Measurements from ENCODE around the gene FGD2. TPM values are rescaled to one million over a fixed set of nuclear protein-coding genes. Genes with fewer than 3 reads are reported as not detected.

The FGD2 gene
- total and polyA plus RNA-seq, 2 donors (not counting 3 experiments of a cell fraction or from before 2014, with no cell fraction given), result not detected

DNA sequence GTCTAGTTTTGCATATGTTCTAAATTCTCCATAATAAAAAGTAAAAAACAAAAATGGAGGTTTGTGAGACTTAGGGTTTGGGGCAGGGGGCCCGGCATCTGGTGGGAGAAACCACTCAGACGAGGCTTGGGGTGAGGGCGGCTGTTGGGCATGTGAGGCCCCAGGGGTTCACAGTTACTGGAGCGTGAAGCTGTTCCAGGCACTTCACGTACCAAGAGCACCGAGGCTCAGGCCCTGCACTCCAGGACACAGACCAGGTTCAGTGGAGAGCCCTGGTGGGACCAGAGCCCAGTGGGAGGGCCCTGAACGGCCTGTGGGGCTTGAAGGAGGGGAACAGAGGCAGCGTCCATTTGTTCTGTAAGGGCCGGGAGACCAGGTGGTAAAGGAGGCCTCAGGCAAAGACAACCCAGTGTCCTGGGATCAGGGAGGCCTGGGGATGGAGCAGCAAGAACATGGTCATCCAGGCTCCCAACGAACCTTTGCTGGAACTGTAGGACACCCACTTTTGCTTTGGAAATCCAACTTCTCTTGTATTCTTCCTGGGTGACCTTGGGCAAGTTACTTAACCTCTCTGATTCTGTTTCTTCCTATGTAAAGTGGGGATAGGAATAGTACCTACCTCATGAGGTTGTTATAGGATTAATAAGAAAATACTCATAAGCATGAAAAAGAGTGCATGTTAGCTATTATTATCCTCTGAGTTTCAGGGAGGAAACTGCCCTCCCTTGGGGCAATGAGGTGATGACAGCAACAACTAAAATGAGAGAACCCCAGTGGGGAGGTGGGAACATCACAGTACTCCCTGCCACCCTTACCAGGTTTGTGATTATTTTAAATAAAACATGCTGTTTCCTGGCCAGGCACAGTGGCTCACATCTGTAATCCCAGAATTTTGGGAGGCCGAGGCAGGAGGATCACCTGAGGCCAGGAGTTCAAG is 1.1 kb upstream of the FGD2 start:
- Histone ChIP-seq H3K27me3 (ENCODE audit: control insufficient read depth in 2 of 2, insufficient read depth in 2 of 2, low read length in 2 of 2) (peaks cover 0 to 6% of the 10 kb centered on the region in 2 experiments), H3K4me3 (replicated peaks in 1 of 3; ENCODE audit: insufficient read depth in 1 of 3, low read depth in 1 of 3, low read length in 3 of 3) (no peak overlapping the region), H3K4me1 (ENCODE audit: control insufficient read depth, extremely low read depth, insufficient read depth, low read length) (no peaks in the 10 kb centered on the region), H3K27ac (ENCODE audit: insufficient read depth, low read depth, low read length) (no peak overlapping the region), H2AFZ (ENCODE audit: low read depth, low read length) (no peak overlapping the region), H4K20me1 (replicated peaks; ENCODE audit: control insufficient read depth, extremely low read depth, insufficient read depth, low read length) (no peaks in the 10 kb centered on the region), H3K36me3 (ENCODE audit: control insufficient read depth in 2 of 2, extremely low read depth in 1 of 2, insufficient read depth in 2 of 2, low read length in 2 of 2) (no peaks in the 10 kb centered on the region), H3K79me2 (ENCODE audit: control insufficient read depth, insufficient read depth, low read length) (no peaks in the 10 kb centered on the region), H3K9me3 (replicated peaks; ENCODE audit: control insufficient read depth, insufficient read depth, low read length) (no peaks in the 10 kb centered on the region), H3K9me1 (replicated peaks; ENCODE audit: control insufficient read depth, extremely low read depth, insufficient read depth, low read length) (no peaks in the 10 kb centered on the region), H3K9ac (replicated peaks; ENCODE audit: extremely low read depth, insufficient read depth, low read length) (no peak overlapping the region), H3K4me2 (ENCODE audit: insufficient read depth, low read length) (no peak overlapping the region)
- DNase-seq (ENCODE audit: low read depth, low spot score) (no peak), FAIRE-seq (no peak)
- no peak for TF ChIP-seq MYC (IDR thresholded peaks at IDR 0.05; ENCODE audit: low read depth, low read length)
- TF ChIP-seq MAX (IDR thresholded peaks at IDR 0.05; ENCODE audit: insufficient read depth, insufficient read length), result no peak
- no peak for TF ChIP-seq POLR2A (IDR thresholded peaks at IDR 0.05; ENCODE audit: low read depth, low read length)
- no peak for TF ChIP-seq EZH2 (IDR thresholded peaks at IDR 0.05; ENCODE audit: borderline replicate concordance, low read depth, low read length, severe bottlenecking)
- dilution Hi-C loops (cut with MboI; ENCODE audit: extremely low pct_ligation_motif_present, low sequenced_read_pairs), result no loop called here
- intact Hi-C loops (cut with micrococcal nuclease), result no loop called here
- no TSS peak for BruUV-seq (replicated peaks)
- CTCF ChIA-PET, result interaction anchor here (0.7 kb wide), 1 partner anchor 25 kb away, joined by 3 read pairs; no protein-coding TSS in a partner anchor
- POLR2A ChIA-PET, result no interaction called here

- Histone ChIP-seq H3K9me1 (replicated peaks; ENCODE audit: control insufficient read depth, extremely low read depth, insufficient read depth, low read length) (no peaks in the 10 kb centered on the region), H2AFZ (ENCODE audit: low read depth, low read length) (no peak overlapping the region), H3K4me1 (ENCODE audit: control insufficient read depth, extremely low read depth, insufficient read depth, low read length) (no peaks in the 10 kb centered on the region), H4K20me1 (replicated peaks; ENCODE audit: control insufficient read depth, extremely low read depth, insufficient read depth, low read length) (no peaks in the 10 kb centered on the region), H3K9me3 (replicated peaks; ENCODE audit: control insufficient read depth, insufficient read depth, low read length) (no peaks in the 10 kb centered on the region), H3K4me2 (ENCODE audit: insufficient read depth, low read length) (no peak overlapping the region), H3K27me3 (ENCODE audit: control insufficient read depth in 2 of 2, insufficient read depth in 2 of 2, low read length in 2 of 2) (peaks cover 0 to 6% of the 10 kb centered on the region in 2 experiments), H3K27ac (ENCODE audit: insufficient read depth, low read depth, low read length) (no peak overlapping the region), H3K4me3 (replicated peaks in 1 of 3; ENCODE audit: insufficient read depth in 1 of 3, low read depth in 1 of 3, low read length in 3 of 3) (no peak overlapping the region), H3K9ac (replicated peaks; ENCODE audit: extremely low read depth, insufficient read depth, low read length) (no peak overlapping the region), H3K79me2 (ENCODE audit: control insufficient read depth, insufficient read depth, low read length) (no peaks in the 10 kb centered on the region), H3K36me3 (ENCODE audit: control insufficient read depth in 2 of 2, extremely low read depth in 1 of 2, insufficient read depth in 2 of 2, low read length in 2 of 2) (no peaks in the 10 kb centered on the region)
- POLR2A ChIA-PET, result no interaction called here
- TF ChIP-seq EZH2 (IDR thresholded peaks at IDR 0.05; ENCODE audit: borderline replicate concordance, low read depth, low read length, severe bottlenecking), result no peak
- TF ChIP-seq POLR2A (IDR thresholded peaks at IDR 0.05; ENCODE audit: low read depth, low read length), result no peak
- TF ChIP-seq MAX (IDR thresholded peaks at IDR 0.05; ENCODE audit: insufficient read depth, insufficient read length), result no peak
- no peak for TF ChIP-seq JUN (IDR thresholded peaks at IDR 0.05; ENCODE audit: borderline replicate concordance, insufficient read depth, insufficient read length, low read depth)
- no peak for TF ChIP-seq CTCF (IDR thresholded peaks at IDR 0.05; ENCODE audit: extremely low read depth in 1 of 2, insufficient read depth in 1 of 2, low read depth in 1 of 2, low read length in 2 of 2)
- no peak for TF ChIP-seq FOS (IDR thresholded peaks at IDR 0.05; ENCODE audit: borderline replicate concordance, insufficient read depth, low read length)
- TF ChIP-seq POLR2AphosphoS5 (IDR thresholded peaks at IDR 0.05; ENCODE audit: insufficient read depth, low read depth, low read length), result no peak
- TF ChIP-seq GATA2 (IDR thresholded peaks at IDR 0.05; ENCODE audit: insufficient read depth, insufficient read length, low read depth, low read length), result no peak
- TF ChIP-seq MYC (IDR thresholded peaks at IDR 0.05; ENCODE audit: low read depth, low read length), result no peak
- DNase-seq (ENCODE audit: low read depth, low spot score), result no peak
- CTCF ChIA-PET, result interaction anchor here (0.7 to 2.4 kb wide), 5 partner anchors 13 to 246 kb away, joined by 3 to 33 read pairs (median 3); no protein-coding TSS in a partner anchor
- dilution Hi-C loops (cut with MboI; ENCODE audit: extremely low pct_ligation_motif_present, low sequenced_read_pairs) (no loop called here), intact Hi-C loops (cut with micrococcal nuclease) (no loop called here)
- no peak for FAIRE-seq
- no TSS peak for BruUV-seq (replicated peaks)
Observed at GRCh38 chr6:37005827-37006567, 542 bp downstream of the FGD2 start.

All from endothelial cell of umbilical vein (primary cell).